Measurements from ENCODE around the gene KIAA0825.
"Not testable (repeated sequence)": the region's sequence is repeated elsewhere in the genome, so short reads cannot be mapped to it uniquely, and the experiment has no call there.

Gene KIAA0825

GRCh38 chr5:94240134-94240533 lies 378.3 kb downstream of the KIAA0825 start:
- DNase-seq, result no peak

GRCh38 chr5:94239266-94239665 lies 379.1 kb downstream of the KIAA0825 start:
- no peak for DNase-seq

GRCh38 chr5:94234987-94235386 lies 383.4 kb downstream of the KIAA0825 start:
- DNase-seq, result no peak

- DNase-seq, result no peak
Measured at GRCh38 chr5:94228791-94229190, 389.6 kb downstream of the KIAA0825 start.

GRCh38 chr5:94223235-94223634 lies 395.2 kb downstream of the KIAA0825 start:
- no peak for DNase-seq

- DNase-seq, result no peak
Measured at GRCh38 chr5:94218374-94218773, 400.0 kb downstream of the KIAA0825 start.

- DNase-seq, result no peak
Measured at GRCh38 chr5:94217745-94218144, 400.7 kb downstream of the KIAA0825 start.

GRCh38 chr5:94217216-94217615 lies 401.2 kb downstream of the KIAA0825 start:
- no peak for DNase-seq

GRCh38 chr5:94212476-94212875 lies 405.9 kb downstream of the KIAA0825 start:
- DNase-seq, result no peak

GRCh38 chr5:94209774-94210355 lies 408.5 kb downstream of the KIAA0825 start:
- no peak for DNase-seq

GRCh38 chr5:94209272-94209671 lies 409.1 kb downstream of the KIAA0825 start:
- DNase-seq, result no peak

- no peak for DNase-seq
Measured at GRCh38 chr5:94199566-94199965, 418.8 kb downstream of the KIAA0825 start.

- DNase-seq, result no peak
Measured at GRCh38 chr5:94197970-94198369, 420.4 kb downstream of the KIAA0825 start.

- no peak for DNase-seq
Measured at GRCh38 chr5:94196953-94197352, 421.5 kb downstream of the KIAA0825 start.

GRCh38 chr5:94192658-94193391 lies 425.6 kb downstream of the KIAA0825 start:
- DNase-seq, result no peak

GRCh38 chr5:94191604-94192003 lies 426.8 kb downstream of the KIAA0825 start:
- DNase-seq, result no peak

GRCh38 chr5:94188725-94189124 lies 429.7 kb downstream of the KIAA0825 start:
- DNase-seq, result no peak

GRCh38 chr5:94184870-94185269 lies 433.5 kb downstream of the KIAA0825 start:
- DNase-seq, result no peak

GRCh38 chr5:94181895-94182294 lies 436.5 kb downstream of the KIAA0825 start:
- DNase-seq, result no peak

GRCh38 chr5:94180761-94181160 lies 437.6 kb downstream of the KIAA0825 start:
- DNase-seq, result no peak

GRCh38 chr5:94175912-94176311 lies 442.5 kb downstream of the KIAA0825 start:
- no peak for DNase-seq

- DNase-seq, result no peak
Measured at GRCh38 chr5:94174748-94175411, 443.5 kb downstream of the KIAA0825 start.

- no peak for DNase-seq
Measured at GRCh38 chr5:94173100-94173499, 445.3 kb downstream of the KIAA0825 start.

- DNase-seq, result not testable (repeated sequence)
Measured at GRCh38 chr5:94171070-94171469, 447.3 kb downstream of the KIAA0825 start.
